Prostate gland (tissue), 2 donors: ENCODE results near the gene DLK1. TPM values are rescaled to one million over a fixed set of nuclear protein-coding genes. Genes with fewer than 3 reads are reported as not detected.

Experiments used
- DNase-seq: peaks from one replicate; pipeline ENCODE4 v3.0.0-alpha.2; 2019; ENCODE audit warnings: low spot score
- H3K27ac ChIP-seq, 2 donors: fragments of 200-600 bp; sonication (generic); 2 replicates each; pipeline ENCODE4 v1.5.1; 2017 to 2019
- H3K27me3 ChIP-seq: fragments of 200-600 bp; sonication (generic); replicated peaks from 2 replicates; pipeline ENCODE4 v1.5.1; 2019; ENCODE audit not compliant: insufficient read depth
- H3K36me3 ChIP-seq, 2 donors: fragments of 200-600 bp; sonication (generic); 1 replicate in 1 of 2; 2 replicates in 1 of 2; pipeline versions ENCODE4 v1.5.1 to v1.8.1; 2017 to 2019
- H3K4me1 ChIP-seq: fragments of 200-600 bp; sonication (generic); replicated peaks from 2 replicates; pipeline ENCODE4 v1.5.1; 2019
- H3K4me3 ChIP-seq, 2 donors: fragments of 200-600 bp; sonication (generic); 2 replicates each; pipeline ENCODE4 v1.5.1; 2017 to 2019
- H3K9me3 ChIP-seq: fragments of 200-600 bp; sonication (generic); 2 replicates; pipeline ENCODE4 v1.5.1; 2017
- CTCF ChIP-seq, 4 experiments: fragments of 200-600 bp in 2 of 4; fragments of 450-650 bp in 2 of 4; sonication (generic) in 2 of 4; IDR thresholded peaks; 1 replicate in 3 of 4; 2 replicates in 1 of 4; pipeline ENCODE4 v1.5.1; 2016 to 2019; ENCODE audit warnings: antibody characterized with exemption in 4 of 4, mild to moderate bottlenecking in 2 of 4, moderate library complexity in 2 of 4
- POLR2A ChIP-seq: fragments of 450-650 bp; IDR thresholded peaks from one replicate; pipeline ENCODE4 v1.6.1; 2016; ENCODE audit warnings: antibody characterized with exemption, mild to moderate bottlenecking
- POLR2AphosphoS5 ChIP-seq: sonication (generic); formaldehyde crosslinking; IDR thresholded peaks from one replicate; pipeline ENCODE4 v1.6.1; 2017; ENCODE audit warnings: antibody characterized with exemption
- WGBS: methylation state at CpG from one replicate; pipeline ENCODE4 v1.1.5; 2018; 5-methylcytosine and 5-hydroxymethylcytosine counted together
- intact Hi-C: fragments of 100-400 bp; cut with DNase I; formaldehyde crosslinking; loops from one replicate; pipeline ENCODE4 v1.14.2; 2022
- total RNA-seq, 2 donors: library from RNA; depleted of rRNA; stranded (reverse); fragments of >200 nt; gene quantifications; one replicate each; pipeline ENCODE4 v1.1.0, GENCODE V29; 2016

The DLK1 gene
- total RNA-seq, 2 donors from 2014 or later = 0.14 to 100.0 TPM

DNA sequence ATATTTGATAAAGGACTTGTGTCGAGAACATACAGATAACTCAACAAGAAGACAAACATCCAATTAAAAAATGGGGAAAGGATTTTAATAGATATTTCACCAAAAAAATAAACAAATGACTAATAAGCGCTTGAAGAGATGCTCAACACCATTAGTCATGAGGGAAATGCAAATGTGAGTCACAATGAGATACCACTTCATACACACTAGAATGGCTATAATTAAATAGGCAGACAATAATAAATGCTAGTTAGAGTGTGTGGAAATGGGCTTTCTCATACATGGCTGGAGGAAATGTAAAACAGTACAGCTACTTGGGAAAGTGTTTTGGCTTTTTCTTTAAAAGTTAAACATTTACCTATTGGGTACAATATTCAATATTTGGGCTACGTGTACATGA is 34.8 kb downstream of the DLK1 start:
- Histone ChIP-seq H3K4me1 (no peaks in the 10 kb centered on the region), H3K4me3 (no peak overlapping the region), H3K9me3 (no peaks in the 10 kb centered on the region), H3K36me3 (no peaks in the 10 kb centered on the region), H3K27ac (no peak overlapping the region), H3K27me3 (no peaks in the 10 kb centered on the region)
- TF ChIP-seq CTCF (IDR thresholded peaks at IDR 0.05) (no peak), POLR2A (no peak)
- intact Hi-C loops = no loop called here
- DNase-seq = no peak
- 72% methylated on average over 3 of the region's 3 CpGs for whole genome bisulfite sequencing

DNA sequence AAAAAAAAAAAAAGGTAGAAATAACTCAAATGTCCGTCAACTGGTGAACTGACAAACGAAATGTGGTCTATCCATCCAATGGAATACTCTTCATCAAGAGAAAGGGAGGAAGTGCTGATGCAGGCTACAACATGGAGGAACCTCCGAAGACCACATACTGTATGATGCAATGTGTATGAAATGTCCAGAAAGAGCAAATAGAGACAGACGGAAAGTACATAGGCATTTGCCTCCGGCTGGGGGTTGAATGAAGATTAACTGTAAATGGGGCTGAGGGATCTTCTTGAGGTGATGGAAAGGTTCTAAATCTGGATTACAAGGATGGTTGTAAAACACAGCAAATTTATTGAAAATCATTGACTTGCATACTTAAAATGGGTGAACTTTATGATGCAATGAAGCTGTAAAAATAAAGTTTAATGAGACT is 35.4 kb downstream of the DLK1 start:
- Histone ChIP-seq H3K27ac (no peak overlapping the region), H3K4me3 (no peak overlapping the region), H3K36me3 (no peaks in the 10 kb centered on the region), H3K27me3 (no peaks in the 10 kb centered on the region), H3K9me3 (no peaks in the 10 kb centered on the region), H3K4me1 (no peaks in the 10 kb centered on the region)
- intact Hi-C loops = no loop called here
- DNase-seq = no peak
- TF ChIP-seq POLR2A (no peak), POLR2AphosphoS5 (no peak), CTCF (IDR thresholded peaks at IDR 0.05) (no peak)
- WGBS = 66% methylated on average over 5 of the region's 5 CpGs

GRCh38 chr14:100762901-100763300 is 36.2 kb downstream of the DLK1 start:
- no peak for DNase-seq
- Histone ChIP-seq H3K36me3 (no peaks in the 10 kb centered on the region), H3K4me1 (no peaks in the 10 kb centered on the region), H3K27me3 (no peaks in the 10 kb centered on the region), H3K27ac (no peak overlapping the region), H3K4me3 (no peak overlapping the region), H3K9me3 (no peaks in the 10 kb centered on the region)
- WGBS = 93% methylated on average over 8 of the region's 8 CpGs
- TF ChIP-seq POLR2A (no peak), POLR2AphosphoS5 (no peak), CTCF (IDR thresholded peaks at IDR 0.05) (no peak)
- intact Hi-C loops = no loop called here

DNA sequence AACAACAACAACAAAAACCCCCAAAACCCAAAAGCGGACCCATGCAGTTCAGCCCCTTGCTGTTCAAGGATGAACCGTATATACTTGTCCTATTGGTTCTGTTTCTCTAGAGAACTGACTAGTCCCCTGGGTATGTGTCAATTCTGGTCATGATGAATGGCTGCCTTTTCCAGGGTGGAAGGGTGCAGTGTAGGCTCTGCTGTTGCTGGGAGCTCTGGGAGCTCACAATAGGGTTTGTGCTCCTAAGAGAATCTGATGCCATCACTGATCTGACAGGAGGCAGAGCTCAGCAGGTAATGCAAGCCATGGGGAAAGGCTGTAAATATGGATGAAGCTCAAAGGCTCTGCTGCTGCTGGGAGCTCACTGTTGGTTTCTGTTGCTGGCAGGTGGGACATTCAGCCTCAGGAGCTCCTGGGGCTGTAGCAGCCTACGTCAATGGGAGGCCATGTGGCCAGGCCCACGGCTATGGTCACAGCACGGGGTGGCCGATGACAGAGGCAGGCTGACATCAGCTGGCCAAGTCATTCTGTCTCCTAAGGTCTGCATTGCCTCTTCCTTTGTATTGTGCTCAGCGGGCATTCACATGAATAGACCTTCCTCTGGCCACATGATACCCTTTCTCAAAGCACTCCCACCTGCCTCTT is 37.9 kb downstream of the DLK1 start:
- intact Hi-C loops = no loop called here
- DNase-seq = no peak
- 79% methylated on average over 7 of the region's 7 CpGs for WGBS

More for the DNA sequence above, 37.9 kb downstream of the DLK1 start:
- TF ChIP-seq POLR2A (no peak), CTCF (IDR thresholded peaks at IDR 0.05) (no peak), POLR2AphosphoS5 (no peak)
- no peaks in the 10 kb centered on the region for H3K27me3 ChIP-seq
- H3K4me1 ChIP-seq = no peaks in the 10 kb centered on the region
- H3K27ac ChIP-seq = no peak overlapping the region
- no peaks in the 10 kb centered on the region for H3K9me3 ChIP-seq
- H3K36me3 ChIP-seq = no peaks in the 10 kb centered on the region
- H3K4me3 ChIP-seq = no peak overlapping the region
